Testis (tissue), 3 donors: ENCODE data around the gene EDAR. TPM values are rescaled to one million over a fixed set of nuclear protein-coding genes. Genes with fewer than 3 reads are reported as not detected.

ENCODE experiments used
- DNase-seq: peaks from one replicate; pipeline ENCODE4 v3.0.0-alpha.2; 2019
- H3K27ac ChIP-seq, 2 donors: fragments of 200-600 bp; sonication (generic); one replicate each; pipeline ENCODE4 v1.5.1; 2019
- H3K27me3 ChIP-seq: fragments of 200-600 bp; sonication (generic); one replicate; pipeline ENCODE4 v1.5.1; 2019
- H3K36me3 ChIP-seq: fragments of 200-600 bp; sonication (generic); one replicate; pipeline ENCODE4 v1.5.1; 2017; ENCODE audit warnings: low read depth; ENCODE audit errors: missing control alignments
- H3K4me1 ChIP-seq: fragments of 200-600 bp; sonication (generic); one replicate; pipeline ENCODE4 v1.5.1; 2019
- H3K4me3 ChIP-seq, 2 donors: fragments of 200-600 bp; sonication (generic); one replicate each; pipeline ENCODE4 v1.5.1; 2017 to 2019
- H3K9me3 ChIP-seq: fragments of 200-600 bp; sonication (generic); one replicate; pipeline ENCODE4 v1.5.1; 2017
- POLR2A ChIP-seq: fragments of 450-650 bp; IDR thresholded peaks from one replicate; pipeline ENCODE4 v1.6.1; 2017; ENCODE audit warnings: antibody characterized with exemption, mild to moderate bottlenecking, moderate library complexity
- WGBS, 2 donors: methylation state at CpG; one replicate each; pipeline ENCODE4 v1.1.5; 2018; 5-methylcytosine and 5-hydroxymethylcytosine counted together
- intact Hi-C: fragments of 100-400 bp; cut with DNase I; formaldehyde crosslinking; loops from one replicate; pipeline ENCODE4 v1.15.1; 2023; ENCODE audit warnings: low total_unique reads
- polyA plus RNA-seq: library from polyadenylated mRNA; stranded (reverse); fragments of 350-450 nt; fragmentation: Illumina TruSeq; extraction: RNeasy Lipid Tissue Mini Kit (QIAGEN cat#74804); gene quantifications from one replicate; pipeline ENCODE4 v1.2.3, GENCODE V29; 2014; ENCODE audit warnings: low read depth, low replicate concordance; ENCODE audit not compliant: insufficient read depth
- small RNA-seq, 2 donors: library from RNA; depleted of rRNA; stranded (forward); fragments of <200 nt; gene quantifications; one replicate each; pipeline ENCODE3, GENCODE V24; 2016
- total RNA-seq, 2 donors: library from RNA; depleted of rRNA; stranded (reverse); fragments of >200 nt; gene quantifications; one replicate each; pipeline ENCODE4 v1.2.3, GENCODE V29; 2016
- TF ChIP-seq, protein P1 (sequence below), 3 experiments: fragments of 450-650 bp in 2 of 3; fragments of 200-600 bp in 1 of 3; sonication (generic) in 1 of 3; IDR thresholded peaks; one replicate each; pipeline ENCODE4 v1.5.1; 2016 to 2019; ENCODE audit warnings: antibody characterized with exemption in 3 of 3, mild to moderate bottlenecking in 2 of 3, moderate library complexity in 1 of 3

The EDAR gene
- total and polyA plus RNA-seq, 3 donors from 2014 or later = 0.30 to 0.74 (median 0.39) TPM

DNA sequence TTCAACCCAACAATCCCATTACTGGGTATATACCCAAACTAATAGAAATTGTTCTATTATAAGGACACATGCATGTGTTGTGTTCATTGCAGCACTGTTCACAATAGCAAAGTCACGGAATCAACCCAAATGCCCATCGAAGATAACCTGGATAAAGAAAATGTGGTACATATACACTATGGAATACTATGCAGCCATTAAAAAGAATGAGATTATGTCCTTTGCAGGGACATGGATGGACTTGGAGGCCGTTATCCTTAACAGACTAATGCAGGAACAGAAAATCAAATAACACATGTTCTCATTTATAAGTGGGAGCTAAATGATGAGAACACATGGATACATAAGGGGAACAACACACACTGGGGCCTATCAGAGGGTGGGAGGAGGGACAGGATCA is 136.6 kb downstream of the EDAR start:
- intact Hi-C loops = no loop called here
- Histone ChIP-seq H3K27me3 (no peaks in the 10 kb centered on the region), H3K9me3 (no peaks in the 10 kb centered on the region), H3K27ac (no peak overlapping the region), H3K4me1 (no peaks in the 10 kb centered on the region), H3K4me3 (no peak overlapping the region), H3K36me3 (no peaks in the 10 kb centered on the region)
- WGBS, 2 donors = 89 to 91% methylated on average over 3 of the region's 3 CpGs
- TF ChIP-seq POLR2A = no peak
- TF ChIP-seq, protein P1, sequence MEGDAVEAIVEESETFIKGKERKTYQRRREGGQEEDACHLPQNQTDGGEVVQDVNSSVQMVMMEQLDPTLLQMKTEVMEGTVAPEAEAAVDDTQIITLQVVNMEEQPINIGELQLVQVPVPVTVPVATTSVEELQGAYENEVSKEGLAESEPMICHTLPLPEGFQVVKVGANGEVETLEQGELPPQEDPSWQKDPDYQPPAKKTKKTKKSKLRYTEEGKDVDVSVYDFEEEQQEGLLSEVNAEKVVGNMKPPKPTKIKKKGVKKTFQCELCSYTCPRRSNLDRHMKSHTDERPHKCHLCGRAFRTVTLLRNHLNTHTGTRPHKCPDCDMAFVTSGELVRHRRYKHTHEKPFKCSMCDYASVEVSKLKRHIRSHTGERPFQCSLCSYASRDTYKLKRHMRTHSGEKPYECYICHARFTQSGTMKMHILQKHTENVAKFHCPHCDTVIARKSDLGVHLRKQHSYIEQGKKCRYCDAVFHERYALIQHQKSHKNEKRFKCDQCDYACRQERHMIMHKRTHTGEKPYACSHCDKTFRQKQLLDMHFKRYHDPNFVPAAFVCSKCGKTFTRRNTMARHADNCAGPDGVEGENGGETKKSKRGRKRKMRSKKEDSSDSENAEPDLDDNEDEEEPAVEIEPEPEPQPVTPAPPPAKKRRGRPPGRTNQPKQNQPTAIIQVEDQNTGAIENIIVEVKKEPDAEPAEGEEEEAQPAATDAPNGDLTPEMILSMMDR (IDR thresholded peaks at IDR 0.05) = no peak
- no peak for DNase-seq

DNA sequence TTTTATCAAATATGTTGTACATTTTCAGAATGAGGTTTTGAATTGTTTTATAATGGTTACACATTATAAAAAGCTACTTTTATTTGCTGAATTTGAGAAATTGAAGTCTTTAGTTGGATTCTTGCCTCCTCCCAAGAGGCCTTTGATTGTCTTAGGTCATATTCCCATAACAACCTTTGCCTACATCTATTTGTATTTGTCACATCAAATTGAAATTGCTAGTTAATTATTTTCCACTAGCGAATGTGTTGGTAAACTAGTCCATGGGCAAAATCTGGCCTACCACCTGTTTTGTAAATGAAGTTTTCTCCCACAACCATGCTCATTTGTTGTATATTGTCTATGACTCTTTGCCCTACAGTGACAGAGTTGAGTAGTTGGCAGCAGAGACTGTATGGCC is 142.0 kb downstream of the EDAR start:
- Histone ChIP-seq H3K36me3 (no peaks in the 10 kb centered on the region), H3K9me3 (no peaks in the 10 kb centered on the region), H3K4me3 (no peak overlapping the region), H3K27ac (no peak overlapping the region), H3K27me3 (no peaks in the 10 kb centered on the region), H3K4me1 (no peaks in the 10 kb centered on the region)
- intact Hi-C loops = no loop called here
- TF ChIP-seq, protein P1 (IDR thresholded peaks at IDR 0.05) = no peak
- no peak for TF ChIP-seq POLR2A
- WGBS, 2 donors = 96 to 100% methylated on average over 1 of the region's 1 CpG
- DNase-seq = no peak

GRCh38 chr2:108845923-108846322 is 143.1 kb downstream of the EDAR start:
- no peaks in the 10 kb centered on the region for H3K27me3 ChIP-seq
- no peaks in the 10 kb centered on the region for H3K36me3 ChIP-seq
- H3K27ac ChIP-seq = no peak overlapping the region
- intact Hi-C loops = no loop called here
- no peak for DNase-seq
- no peaks in the 10 kb centered on the region for H3K9me3 ChIP-seq
- H3K4me1 ChIP-seq = no peaks in the 10 kb centered on the region
- no peak for TF ChIP-seq POLR2A
- H3K4me3 ChIP-seq = no peak overlapping the region

Small RNA genes within 50 kb of the gene (small RNA-seq; reads per million reads assigned to genes)
- 0 reads per million in 2 donors for gene AC073415.1

Other genes with a start within 250 kb of the EDAR start
- gene CCDC138, start 202.4 kb downstream of the EDAR start, total RNA-seq = 10 to 100 TPM; 19.3 to 30.9 TPM
- gene CCDC138, start 202.4 kb downstream of the EDAR start, polyA plus RNA-seq = 15.7 TPM
- gene SH3RF3, start 140.0 kb upstream of the EDAR start, total RNA-seq = 10 to 100 TPM; 16.5 to 20.1 TPM
- gene SH3RF3, start 140.0 kb upstream of the EDAR start, polyA plus RNA-seq = 9.3 TPM